ENCODE data around the gene GPR18.
"Not testable (repeated sequence)": the region's sequence is repeated elsewhere in the genome, so short reads cannot be mapped to it uniquely, and the experiment has no call there.

GPR18 gene

GRCh38 chr13:99217461-99218110 is 40.6 kb downstream of the GPR18 start:
- ATAC-seq (replicated peaks) = peak; percentile 7
- H3K9me3 Mint-ChIP-seq = no peaks in the 10 kb centered on the region
- H3K4me3 Mint-ChIP-seq = peak overlapping the region; percentile 86 to 88
- peaks cover 25% of the 10 kb centered on the region for H3K36me3 Mint-ChIP-seq (ENCODE audit: insufficient read depth)
- H3K4me1 Mint-ChIP-seq (ENCODE audit: low read depth in 2 of 2) = peaks cover 56 to 71% of the 10 kb centered on the region in 2 donors
- peak in 1 of 3 experiments; percentile 26 for DNase-seq
- H3K27ac Mint-ChIP-seq = peak overlapping the region; percentile 94 to 96
- no peaks in the 10 kb centered on the region for H3K27me3 Mint-ChIP-seq

- ATAC-seq (replicated peaks) = peak; percentile 73
- peak; percentile 56 to 67 (median 65) for DNase-seq
- Mint-ChIP-seq H3K9me3 (no peaks in the 10 kb centered on the region), H3K36me3 (ENCODE audit: insufficient read depth) (peaks cover 20% of the 10 kb centered on the region), H3K27me3 (no peaks in the 10 kb centered on the region), H3K27ac (peak overlapping the region; percentile 95 to 96), H3K4me3 (peak overlapping the region; percentile 86 to 88), H3K4me1 (ENCODE audit: low read depth in 2 of 2) (peaks cover 47 to 62% of the 10 kb centered on the region in 2 donors)
Observed at GRCh38 chr13:99215184-99215830, 42.9 kb downstream of the GPR18 start.

GRCh38 chr13:99214731-99215130 is 43.4 kb downstream of the GPR18 start:
- Mint-ChIP-seq H3K4me3 (peak overlapping the region; percentile 86 to 88), H3K36me3 (ENCODE audit: insufficient read depth) (peaks cover 23% of the 10 kb centered on the region), H3K4me1 (ENCODE audit: low read depth in 2 of 2) (peaks cover 48 to 62% of the 10 kb centered on the region in 2 donors), H3K27me3 (no peaks in the 10 kb centered on the region), H3K27ac (peak overlapping the region; percentile 95 to 96), H3K9me3 (no peaks in the 10 kb centered on the region)
- DNase-seq = no peak
- ATAC-seq (replicated peaks) = no peak

- Mint-ChIP-seq H3K27me3 (no peaks in the 10 kb centered on the region), H3K4me3 (peak overlapping the region; percentile 86 to 88), H3K9me3 (no peaks in the 10 kb centered on the region), H3K27ac (peak overlapping the region; percentile 95 to 96), H3K36me3 (ENCODE audit: insufficient read depth) (peaks cover 28% of the 10 kb centered on the region), H3K4me1 (ENCODE audit: low read depth in 2 of 2) (peaks cover 50 to 62% of the 10 kb centered on the region in 2 donors)
- no peak for DNase-seq
- peak; percentile 12 for ATAC-seq (replicated peaks)
Observed at GRCh38 chr13:99214232-99214631, 43.9 kb downstream of the GPR18 start.

- Mint-ChIP-seq H3K27me3 (no peaks in the 10 kb centered on the region), H3K4me1 (ENCODE audit: low read depth in 2 of 2) (peaks cover 47 to 63% of the 10 kb centered on the region in 2 donors), H3K4me3 (no peak overlapping the region), H3K9me3 (no peaks in the 10 kb centered on the region), H3K27ac (peak overlapping the region; percentile 33 to 75), H3K36me3 (ENCODE audit: insufficient read depth) (peaks cover 30% of the 10 kb centered on the region)
- DNase-seq (no peak), ATAC-seq (replicated peaks) (no peak)
Observed at GRCh38 chr13:99211421-99212035, 46.7 kb downstream of the GPR18 start.

GRCh38 chr13:99210627-99211026 is 47.6 kb downstream of the GPR18 start:
- H3K27ac Mint-ChIP-seq = peak overlapping the region in 1 of 2 donors; percentile 75
- peaks cover 30% of the 10 kb centered on the region for H3K36me3 Mint-ChIP-seq (ENCODE audit: insufficient read depth)
- peak overlapping the region in 1 of 2 donors; percentile 11 for H3K4me3 Mint-ChIP-seq
- peaks cover 53 to 66% of the 10 kb centered on the region in 2 donors for H3K4me1 Mint-ChIP-seq (ENCODE audit: low read depth in 2 of 2)
- ATAC-seq (replicated peaks); H3K27me3 Mint-ChIP-seq; DNase-seq; H3K9me3 Mint-ChIP-seq: not testable (repeated sequence)

GRCh38 chr13:99208845-99209527 is 49.2 kb downstream of the GPR18 start:
- peaks cover 55 to 68% of the 10 kb centered on the region in 2 donors for H3K4me1 Mint-ChIP-seq (ENCODE audit: low read depth in 2 of 2)
- peak overlapping the region; percentile 56 to 77 for H3K27ac Mint-ChIP-seq
- peaks cover 41% of the 10 kb centered on the region for H3K36me3 Mint-ChIP-seq (ENCODE audit: insufficient read depth)
- ATAC-seq (replicated peaks) (no peak), DNase-seq (no peak)
- no peaks in the 10 kb centered on the region for H3K27me3 Mint-ChIP-seq
- H3K4me3 Mint-ChIP-seq = no peak overlapping the region
- H3K9me3 Mint-ChIP-seq = no peaks in the 10 kb centered on the region

- H3K4me1 Mint-ChIP-seq (ENCODE audit: low read depth in 2 of 2) = peaks cover 63 to 74% of the 10 kb centered on the region in 2 donors
- peaks cover 40% of the 10 kb centered on the region for H3K36me3 Mint-ChIP-seq (ENCODE audit: insufficient read depth)
- H3K27ac Mint-ChIP-seq = peak overlapping the region in 1 of 2 donors; percentile 56
- DNase-seq = no peak
- H3K27me3 Mint-ChIP-seq = no peaks in the 10 kb centered on the region
- no peaks in the 10 kb centered on the region for H3K9me3 Mint-ChIP-seq
- H3K4me3 Mint-ChIP-seq = no peak overlapping the region
- ATAC-seq (replicated peaks) = no peak
Observed at GRCh38 chr13:99208185-99208584, 50.0 kb downstream of the GPR18 start.

- Mint-ChIP-seq H3K4me1 (ENCODE audit: low read depth in 2 of 2) (peaks cover 67 to 79% of the 10 kb centered on the region in 2 donors), H3K27me3 (no peaks in the 10 kb centered on the region), H3K9me3 (no peaks in the 10 kb centered on the region), H3K4me3 (peak overlapping the region in 1 of 2 donors; percentile 87), H3K27ac (peak overlapping the region in 1 of 2 donors; percentile 92), H3K36me3 (ENCODE audit: insufficient read depth) (peaks cover 40% of the 10 kb centered on the region)
- no peak for ATAC-seq (replicated peaks)
- DNase-seq = no peak
Observed at GRCh38 chr13:99207511-99207910, 50.7 kb downstream of the GPR18 start.

GRCh38 chr13:99206873-99207272 is 51.3 kb downstream of the GPR18 start:
- H3K9me3 Mint-ChIP-seq = no peaks in the 10 kb centered on the region
- H3K27me3 Mint-ChIP-seq = no peaks in the 10 kb centered on the region
- H3K4me1 Mint-ChIP-seq (ENCODE audit: low read depth in 2 of 2) = peaks cover 71 to 82% of the 10 kb centered on the region in 2 donors
- H3K4me3 Mint-ChIP-seq = peak overlapping the region; percentile 13 to 87
- DNase-seq (no peak), ATAC-seq (replicated peaks) (no peak)
- peaks cover 40% of the 10 kb centered on the region for H3K36me3 Mint-ChIP-seq (ENCODE audit: insufficient read depth)
- H3K27ac Mint-ChIP-seq = peak overlapping the region; percentile 8 to 92

- Mint-ChIP-seq H3K36me3 (ENCODE audit: insufficient read depth) (peaks cover 45% of the 10 kb centered on the region), H3K9me3 (no peaks in the 10 kb centered on the region), H3K4me1 (ENCODE audit: low read depth in 2 of 2) (peaks cover 74 to 82% of the 10 kb centered on the region in 2 donors), H3K4me3 (peak overlapping the region; percentile 68 to 87), H3K27ac (peak overlapping the region; percentile 8 to 92), H3K27me3 (no peaks in the 10 kb centered on the region)
- DNase-seq (no peak), ATAC-seq (replicated peaks) (no peak)
Observed at GRCh38 chr13:99206226-99206625, 52.0 kb downstream of the GPR18 start.

GRCh38 chr13:99205621-99206220 is 52.5 kb downstream of the GPR18 start:
- DNase-seq (no peak), ATAC-seq (replicated peaks) (no peak)
- Mint-ChIP-seq H3K27ac (peak overlapping the region; percentile 92 to 94), H3K4me1 (ENCODE audit: low read depth in 2 of 2) (peaks cover 72 to 78% of the 10 kb centered on the region in 2 donors), H3K9me3 (no peaks in the 10 kb centered on the region), H3K36me3 (ENCODE audit: insufficient read depth) (peaks cover 50% of the 10 kb centered on the region), H3K27me3 (no peaks in the 10 kb centered on the region), H3K4me3 (peak overlapping the region; percentile 68 to 87)
